DMS153 (cell line): ENCODE results near the gene SLC9C2.
"Not testable (repeated sequence)": the region's sequence is repeated elsewhere in the genome, so short reads cannot be mapped to it uniquely, and the experiment has no call there.

Experiments
- DNase-seq: peaks from one replicate; lab custom pipeline; 2025; lab: John Stamatoyannopoulos, UW

Gene SLC9C2

GRCh38 chr1:173580071-173580470, 22.8 kb downstream of the SLC9C2 start:
- no peak for DNase-seq

GRCh38 chr1:173573596-173573995, 29.3 kb downstream of the SLC9C2 start:
- no peak for DNase-seq

GRCh38 chr1:173572201-173572873, 30.5 kb downstream of the SLC9C2 start:
- no peak for DNase-seq

- no peak for DNase-seq
Observed at GRCh38 chr1:173570370-173571007, 32.4 kb downstream of the SLC9C2 start.

GRCh38 chr1:173568483-173568882, 34.4 kb downstream of the SLC9C2 start:
- DNase-seq: no peak

GRCh38 chr1:173563846-173564245, 39.0 kb downstream of the SLC9C2 start:
- DNase-seq: not testable (repeated sequence)

- no peak for DNase-seq
Observed at GRCh38 chr1:173562813-173563212, 40.1 kb downstream of the SLC9C2 start.

GRCh38 chr1:173561263-173561662, 41.6 kb downstream of the SLC9C2 start:
- DNase-seq: no peak

- no peak for DNase-seq
Observed at GRCh38 chr1:173560285-173560880, 42.5 kb downstream of the SLC9C2 start.

GRCh38 chr1:173555651-173556305, 47.1 kb downstream of the SLC9C2 start:
- no peak for DNase-seq

GRCh38 chr1:173554541-173555250, 48.2 kb downstream of the SLC9C2 start:
- DNase-seq: no peak

- no peak for DNase-seq
Observed at GRCh38 chr1:173554089-173554488, 48.8 kb downstream of the SLC9C2 start.

- DNase-seq: no peak
Observed at GRCh38 chr1:173553312-173553711, 49.6 kb downstream of the SLC9C2 start.

- no peak for DNase-seq
Observed at GRCh38 chr1:173551699-173552098, 51.2 kb downstream of the SLC9C2 start.

- no peak for DNase-seq
Observed at GRCh38 chr1:173549813-173550212, 53.1 kb downstream of the SLC9C2 start.

GRCh38 chr1:173545688-173546087, 57.2 kb downstream of the SLC9C2 start:
- no peak for DNase-seq

GRCh38 chr1:173536223-173536622, 66.6 kb downstream of the SLC9C2 start:
- no peak for DNase-seq

- DNase-seq: no peak
Observed at GRCh38 chr1:173532237-173532636, 70.6 kb downstream of the SLC9C2 start.

GRCh38 chr1:173530795-173531693, 71.8 kb downstream of the SLC9C2 start:
- no peak for DNase-seq

- DNase-seq: no peak
Observed at GRCh38 chr1:173529106-173529505, 73.8 kb downstream of the SLC9C2 start.

- no peak for DNase-seq
Observed at GRCh38 chr1:173527151-173527826, 75.6 kb downstream of the SLC9C2 start.
